Measurements from ENCODE around the gene SH3PXD2B. TPM values are rescaled to one million over a fixed set of nuclear protein-coding genes. Genes with fewer than 3 reads are reported as not detected.

The SH3PXD2B gene
- total and polyA plus RNA-seq, 2 of the 13 experiments (the other 11 are each of a cell fraction or from before 2014, with no cell fraction given), result 3.4 to 4.6 TPM

DNA sequence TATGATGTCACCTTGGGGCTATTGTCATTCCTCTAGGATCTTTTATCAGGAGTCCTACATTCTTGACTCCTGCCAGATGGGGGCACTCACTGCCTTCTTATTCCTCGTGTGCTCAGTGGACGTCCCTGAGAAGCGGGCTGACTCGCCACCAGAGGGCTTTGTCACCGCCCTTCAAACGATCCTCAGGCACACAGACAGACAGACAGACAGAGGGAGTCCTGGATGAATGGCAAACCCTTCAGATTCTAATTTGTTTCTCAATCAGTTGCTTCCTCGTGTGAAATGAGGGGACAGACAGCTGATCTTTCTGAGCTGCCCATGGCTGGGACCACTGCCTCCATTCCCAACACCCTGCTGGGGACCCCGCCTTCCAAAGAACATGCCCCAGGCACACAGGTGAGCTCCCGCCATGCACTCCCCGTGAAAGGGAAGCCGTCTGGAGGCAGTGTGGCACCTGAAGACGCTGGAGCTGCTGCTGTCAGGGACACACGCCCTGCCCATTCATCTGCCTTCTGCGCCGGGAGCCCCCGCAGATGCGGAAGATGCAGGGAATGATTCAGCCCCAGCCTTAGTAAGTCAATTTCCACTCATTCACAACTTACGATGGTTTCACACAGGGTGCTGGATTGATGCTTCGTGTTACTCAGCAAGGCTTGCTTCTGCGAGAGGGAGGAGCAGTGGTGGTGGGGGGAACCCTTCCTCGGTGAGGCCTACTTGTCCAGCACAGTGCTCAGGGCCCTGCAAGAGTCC is 24.9 kb upstream of the SH3PXD2B start (continued):
- TF ChIP-seq ZFP36 (IDR thresholded peaks at IDR 0.05; ENCODE audit: borderline replicate concordance, low read depth, low read length, partially characterized antibody) (peak; percentile 6), MLXIP (CRISPR knock-in tag; IDR thresholded peaks at IDR 0.05; ENCODE audit: borderline replicate concordance) (no peak), MXI1 (IDR thresholded peaks at IDR 0.05; ENCODE audit: borderline replicate concordance, low read depth, low read length) (peak; percentile 17; the same call in 1 of the 3 replicates), SOX6 (IDR thresholded peaks at IDR 0.05) (no peak), SOX6 (CRISPR knock-in tag; IDR thresholded peaks at IDR 0.05) (peak; percentile 52), CENPBD1 (CRISPR knock-in tag; IDR thresholded peaks at IDR 0.05; ENCODE audit: borderline replicate concordance, low read depth) (no peak), STAG1 (CRISPR knock-in tag; IDR thresholded peaks at IDR 0.05) (peak; percentile 96), SKI (IDR thresholded peaks at IDR 0.05; ENCODE audit: partially characterized antibody) (peak; percentile 24), KDM5B (CRISPR knock-in tag; IDR thresholded peaks at IDR 0.05; ENCODE audit: borderline replicate concordance) (peak; percentile 54; the same call in 1 of the 2 replicates), YEATS2 (CRISPR knock-in tag; IDR thresholded peaks at IDR 0.05; ENCODE audit: borderline replicate concordance) (0 out of 2 replicates have a peak, but pooled peaks have one; percentile 23), SAFB2 (CRISPR knock-in tag; IDR thresholded peaks at IDR 0.05; ENCODE audit: borderline replicate concordance, low read depth) (no peak), NR0B2 (CRISPR knock-in tag; IDR thresholded peaks at IDR 0.05) (no peak; the same call in 1 of the 2 replicates), SOX5 (CRISPR knock-in tag; IDR thresholded peaks at IDR 0.05; ENCODE audit: borderline replicate concordance) (0 out of 2 replicates have a peak, but pooled peaks have one; percentile 8), HIVEP1 (CRISPR knock-in tag; IDR thresholded peaks at IDR 0.05) (0 out of 2 replicates have a peak, but pooled peaks have one; percentile 12), ASH2L (IDR thresholded peaks at IDR 0.05; ENCODE audit: insufficient read length, low read depth, low read length) (no peak), KDM4B (CRISPR knock-in tag; IDR thresholded peaks at IDR 0.05) (0 out of 2 replicates have a peak, but pooled peaks have one; percentile 37), ZNF441 (CRISPR knock-in tag; IDR thresholded peaks at IDR 0.05; ENCODE audit: borderline replicate concordance) (no peak), ZNF629 (CRISPR knock-in tag; conservative IDR thresholded peaks at IDR 0.05) (0 out of 2 replicates have a peak, but pooled peaks have one; percentile 28), PITX1 (CRISPR knock-in tag; IDR thresholded peaks at IDR 0.05) (peak; percentile 37; the same call in 1 of the 2 replicates), CHD4 (IDR thresholded peaks at IDR 0.05; ENCODE audit: borderline replicate concordance, low read length) (0 out of 2 replicates have a peak, but pooled peaks have one; percentile 21), HNF4A (CRISPR knock-in tag; IDR thresholded peaks at IDR 0.05) (no peak), GATAD2A (CRISPR knock-in tag; IDR thresholded peaks at IDR 0.05) (0 out of 2 replicates have a peak, but pooled peaks have one; percentile 17), ZNF350 (CRISPR knock-in tag; IDR thresholded peaks at IDR 0.05; ENCODE audit: borderline replicate concordance, low read depth) (peak; percentile 39; the same call in 1 of the 2 replicates)
- TF ChIP-seq, protein P1, sequence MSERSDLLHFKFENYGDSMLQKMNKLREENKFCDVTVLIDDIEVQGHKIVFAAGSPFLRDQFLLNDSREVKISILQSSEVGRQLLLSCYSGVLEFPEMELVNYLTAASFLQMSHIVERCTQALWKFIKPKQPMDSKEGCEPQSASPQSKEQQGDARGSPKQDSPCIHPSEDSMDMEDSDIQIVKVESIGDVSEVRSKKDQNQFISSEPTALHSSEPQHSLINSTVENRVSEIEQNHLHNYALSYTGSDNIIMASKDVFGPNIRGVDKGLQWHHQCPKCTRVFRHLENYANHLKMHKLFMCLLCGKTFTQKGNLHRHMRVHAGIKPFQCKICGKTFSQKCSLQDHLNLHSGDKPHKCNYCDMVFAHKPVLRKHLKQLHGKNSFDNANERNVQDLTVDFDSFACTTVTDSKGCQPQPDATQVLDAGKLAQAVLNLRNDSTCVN (CRISPR knock-in tag; IDR thresholded peaks at IDR 0.05; ENCODE audit: borderline replicate concordance), result peak; percentile 40; the same call in 1 of the 2 replicates
